HG02678 (cell line): ENCODE results near the gene CDC34.
A peak's percentile ranks its signal among the peaks of the same experiment; 100 is the strongest.

Experiments used
- ATAC-seq: cut with Tn5 transposase; IDR thresholded peaks from one replicate; pipeline ENCODE4 v1.9.1; 2021; ENCODE audit warnings: mild to moderate bottlenecking, moderate library complexity; ENCODE audit not compliant: unreplicated experiment

Gene CDC34

GRCh38 chr19:541699-542098 is 10.1 kb downstream of the CDC34 start:
- ATAC-seq = no peak

DNA sequence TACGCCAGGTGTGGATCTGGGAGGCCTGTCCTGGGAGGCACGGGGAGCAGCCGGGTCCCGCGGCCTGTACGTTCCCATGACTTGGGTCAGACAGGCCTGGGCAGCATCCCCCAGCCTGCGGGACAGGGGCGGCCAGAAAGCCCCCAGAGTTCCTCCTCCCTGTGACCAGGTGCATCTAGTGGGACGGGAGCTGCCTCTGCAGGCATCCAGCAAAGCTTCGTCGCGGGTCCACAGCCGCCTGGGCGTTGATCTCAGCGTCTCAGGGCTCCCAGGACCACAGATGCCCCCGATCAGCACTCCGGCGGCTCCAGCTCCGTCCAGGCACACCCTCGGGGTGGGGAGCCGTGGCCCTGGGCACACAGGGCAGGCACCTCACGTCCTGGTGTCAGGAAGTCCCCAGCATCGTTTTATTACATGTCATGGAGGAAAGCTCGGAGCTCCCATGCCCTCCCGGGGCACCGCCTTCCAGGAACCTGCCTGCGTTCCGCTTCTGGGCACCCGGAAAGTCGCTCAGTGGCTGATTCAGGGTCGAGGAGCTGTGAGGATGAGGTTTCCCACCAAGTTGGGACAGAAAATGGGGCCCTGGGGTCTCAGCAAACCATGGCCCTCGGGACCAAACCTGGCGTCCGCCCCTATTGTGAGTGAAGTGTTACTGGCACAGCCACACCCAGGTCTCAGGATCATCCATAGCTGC is 10.8 kb downstream of the CDC34 start:
- ATAC-seq = no peak

GRCh38 chr19:543910-544608 is 12.5 kb downstream of the CDC34 start, which contains the start of gene GZMM:
TSS of gene GZMM (plus strand) at chr19:544053. CDS start at chr19:544072, 19 bp downstream.
- ATAC-seq = no peak

DNA sequence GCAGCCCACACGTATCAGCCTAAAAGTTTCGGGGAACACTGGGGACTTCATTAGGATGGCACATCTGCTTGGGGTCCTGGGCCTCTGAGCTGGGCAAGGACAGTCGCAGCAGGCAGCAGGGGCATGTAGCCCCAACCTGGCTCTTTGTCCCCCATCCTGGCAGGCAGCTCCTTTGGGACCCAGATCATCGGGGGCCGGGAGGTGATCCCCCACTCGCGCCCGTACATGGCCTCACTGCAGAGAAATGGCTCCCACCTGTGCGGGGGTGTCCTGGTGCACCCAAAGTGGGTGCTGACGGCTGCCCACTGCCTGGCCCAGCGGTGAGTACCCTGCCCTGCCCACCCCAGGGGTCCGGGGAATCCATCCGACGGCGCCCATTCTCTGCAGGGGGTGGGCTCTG is 15.6 kb downstream of the CDC34 start:
- no peak for ATAC-seq

GRCh38 chr19:547836-548720 is 16.5 kb downstream of the CDC34 start:
- ATAC-seq = no peak

GRCh38 chr19:548886-549830 is 17.6 kb downstream of the CDC34 start:
- ATAC-seq = no peak

DNA sequence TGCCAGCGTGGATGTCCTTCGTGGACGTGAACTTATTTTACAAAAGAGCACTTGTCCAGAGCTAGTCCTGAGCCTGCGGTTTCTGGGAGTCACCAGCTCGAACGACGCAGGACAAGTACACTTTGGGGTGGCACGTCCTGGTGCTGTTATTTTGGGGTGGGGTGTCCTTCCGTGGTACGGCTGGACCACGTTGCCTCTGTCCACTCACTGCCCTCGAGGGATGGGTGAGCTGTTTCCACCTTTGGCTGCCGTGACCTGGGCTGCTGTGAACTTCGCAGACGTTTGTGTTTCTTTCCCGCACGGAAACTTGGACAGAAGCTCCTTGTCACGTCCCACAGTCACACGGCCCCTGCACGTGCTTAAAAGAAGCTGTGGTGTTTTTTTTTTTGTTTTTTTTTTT is 23.3 kb downstream of the CDC34 start:
- no peak for ATAC-seq

- no peak for ATAC-seq
Observed at GRCh38 chr19:555474-555808, 23.9 kb downstream of the CDC34 start.

DNA sequence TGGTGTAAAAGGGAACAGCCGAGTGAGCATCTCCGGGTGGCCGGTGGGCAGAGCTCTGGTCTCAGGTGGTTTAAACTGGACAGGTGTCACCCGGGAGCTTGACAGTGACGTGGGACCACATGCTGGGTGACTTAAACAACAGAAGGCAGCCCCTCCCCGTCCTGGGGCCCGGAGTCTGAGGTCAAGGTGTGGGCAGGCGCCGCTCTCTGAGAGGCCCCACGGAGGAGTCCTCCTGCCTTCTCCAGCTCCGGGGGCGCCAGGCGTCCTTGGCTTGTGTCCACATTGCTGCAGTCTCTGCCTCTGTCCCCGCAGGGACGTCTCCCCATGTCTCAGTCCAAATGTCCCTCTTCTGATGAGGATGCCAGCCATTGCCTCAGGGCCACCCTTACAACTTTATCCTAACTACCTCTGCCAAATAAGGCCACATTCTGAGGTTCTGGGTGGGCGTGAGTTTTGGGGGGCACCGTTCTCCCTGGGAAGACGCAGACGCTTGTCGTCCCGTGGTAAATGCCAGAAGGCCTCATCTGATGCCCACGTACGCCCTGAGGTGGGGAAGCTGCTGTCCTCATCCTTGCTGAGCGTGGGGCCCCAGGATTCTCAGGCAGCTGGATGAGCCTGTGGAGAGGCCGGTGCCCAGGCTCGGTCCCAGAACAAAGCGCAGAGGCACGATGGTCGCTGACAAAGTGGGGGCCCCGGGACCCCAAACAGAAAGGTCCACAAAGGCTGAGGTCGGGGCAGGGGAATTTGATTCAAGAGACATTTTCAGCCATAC is 25.2 kb downstream of the CDC34 start:
- no peak for ATAC-seq

DNA sequence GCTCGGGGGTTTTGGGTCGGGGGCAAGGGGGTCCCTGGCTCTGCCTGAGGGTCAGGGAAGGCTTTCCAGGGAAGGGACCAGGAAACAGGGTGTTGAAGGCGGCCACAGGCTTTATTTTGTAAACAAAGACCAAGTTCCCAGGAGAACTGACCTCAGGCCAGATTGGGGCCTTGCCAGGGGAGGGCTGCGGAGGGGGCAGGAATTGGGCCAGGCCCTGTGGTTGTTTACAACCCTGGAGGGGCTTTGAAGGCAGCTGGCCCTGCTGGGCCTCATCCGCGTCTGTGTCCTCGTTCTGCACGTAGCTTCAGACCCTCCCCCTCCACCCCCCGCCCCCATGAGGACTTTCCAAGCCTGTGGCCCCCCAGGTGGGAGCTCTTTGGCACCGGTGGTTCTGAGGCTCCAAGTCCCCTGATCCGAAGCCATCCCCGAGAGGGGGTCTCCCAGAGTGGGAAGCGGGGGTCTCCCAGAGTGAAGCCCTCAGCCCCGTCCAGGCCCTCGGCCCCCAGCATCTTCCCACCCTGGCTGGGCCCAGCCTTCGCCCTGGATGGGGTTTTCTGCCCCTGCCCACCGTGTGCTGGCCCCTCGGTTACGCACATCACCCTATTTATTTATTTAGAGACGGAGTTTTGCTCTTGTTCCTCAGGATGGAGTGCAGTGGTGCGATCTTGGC is 27.3 kb downstream of the CDC34 start:
- ATAC-seq = no peak

DNA sequence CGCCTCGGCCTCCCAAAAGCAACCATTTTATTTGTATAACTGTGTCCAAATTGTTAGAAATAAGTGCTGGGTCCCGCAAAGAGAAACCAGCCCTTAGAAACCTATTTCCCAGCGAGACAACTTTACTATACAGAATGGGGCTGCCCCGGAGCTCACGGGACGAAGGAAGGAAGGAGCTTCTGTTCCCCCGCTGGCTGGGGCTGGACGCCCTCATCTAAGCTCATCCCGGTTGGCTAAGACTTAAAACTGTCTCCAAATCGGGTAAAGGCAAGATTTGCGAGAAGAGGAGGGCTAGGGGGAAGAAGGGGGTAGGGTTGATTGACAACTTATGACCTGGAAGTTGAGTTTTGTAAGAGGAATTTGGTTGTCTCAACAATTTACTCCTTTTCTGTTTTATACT is 28.6 kb downstream of the CDC34 start:
- ATAC-seq = no peak

- no peak for ATAC-seq
Observed at GRCh38 chr19:566403-566802, 34.8 kb downstream of the CDC34 start.

- no peak for ATAC-seq
Observed at GRCh38 chr19:566844-567243, 35.3 kb downstream of the CDC34 start.

GRCh38 chr19:567296-567900 is 35.8 kb downstream of the CDC34 start:
- no peak for ATAC-seq

DNA sequence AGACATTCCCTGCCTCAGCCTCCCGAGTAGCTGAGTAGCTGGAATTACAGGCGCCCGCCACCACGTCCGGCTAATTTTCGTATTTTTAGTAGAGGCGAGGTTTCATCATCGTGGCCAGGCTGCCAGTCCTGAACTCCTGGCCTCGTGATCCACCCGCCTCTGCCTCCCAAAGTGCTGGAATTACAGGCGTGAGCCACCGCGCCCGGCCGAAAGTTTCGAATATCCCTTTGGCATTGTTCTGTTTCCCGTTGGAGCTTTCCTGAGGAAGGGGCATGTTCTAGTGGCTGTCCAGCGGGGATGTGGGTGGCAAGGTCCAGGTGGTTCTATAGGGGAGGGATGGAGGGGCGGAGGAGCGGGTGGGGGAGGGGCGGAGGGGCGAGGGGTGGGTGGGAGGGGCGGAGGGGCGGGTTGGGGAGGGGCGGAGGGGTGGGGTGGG is 38.7 kb downstream of the CDC34 start:
- no peak for ATAC-seq

- no peak for ATAC-seq
Observed at GRCh38 chr19:570937-571565, 39.5 kb downstream of the CDC34 start.

- ATAC-seq = no peak
Observed at GRCh38 chr19:571566-571974, 40.0 kb downstream of the CDC34 start.

DNA sequence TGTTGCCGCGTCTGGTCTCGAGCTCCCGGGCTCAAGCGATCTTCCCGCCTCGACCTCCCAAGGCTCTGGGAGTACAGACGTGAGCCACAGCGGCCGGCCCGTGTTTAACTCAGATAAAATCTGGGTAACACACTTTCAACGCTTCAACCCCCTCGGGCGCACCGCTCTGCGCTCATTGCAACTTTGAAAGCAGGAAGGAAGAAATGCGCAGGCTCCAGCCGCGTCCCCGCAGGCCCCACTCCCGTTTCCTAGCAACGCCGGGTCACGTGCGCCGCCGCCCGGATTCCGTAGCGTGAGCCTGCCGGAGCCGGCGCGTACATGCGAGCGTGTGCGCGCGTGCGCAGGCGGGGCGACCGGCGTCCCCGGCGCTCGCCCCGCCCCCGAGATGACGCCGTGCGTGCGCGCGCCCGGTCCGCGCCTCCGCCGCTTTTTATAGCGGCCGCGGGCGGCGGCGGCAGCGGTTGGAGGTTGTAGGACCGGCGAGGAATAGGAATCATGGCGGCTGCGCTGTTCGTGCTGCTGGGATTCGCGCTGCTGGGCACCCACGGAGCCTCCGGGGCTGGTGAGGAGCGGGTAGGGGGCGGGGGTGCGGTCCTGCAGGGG is 40.7 kb downstream of the CDC34 start, which contains the start of gene BSG:
BSG (plus strand) TSS at position 457 of the 603 bp plus-strand sequence; CDS start at position 496, 39 bp downstream.
- peak; percentile 76 for ATAC-seq
